Breast epithelium (tissue), 4 donors: ENCODE data around the gene OSBPL5. TPM values are rescaled to one million over a fixed set of nuclear protein-coding genes. Genes with fewer than 3 reads are reported as not detected.

Experiments
- DNase-seq, 2 donors: peaks; one replicate each; pipeline ENCODE4 v3.0.0-alpha.2; 2019; ENCODE audit warnings: low spot score in 2 of 2
- H3K27ac ChIP-seq, 2 donors: fragments of 200-600 bp; sonication (generic) in 1 of 2; one replicate each; pipeline ENCODE4 v1.5.1; 2016 to 2019; ENCODE audit warnings: mild to moderate bottlenecking in 1 of 2
- H3K27me3 ChIP-seq, 2 donors: fragments of 200-600 bp; sonication (generic) in 1 of 2; one replicate each; pipeline versions ENCODE4 v1.5.1 to v1.6.0; 2017 to 2019; ENCODE audit warnings: control low read depth in 1 of 2, mild to moderate bottlenecking in 1 of 2
- H3K36me3 ChIP-seq: fragments of 200-600 bp; one replicate; pipeline ENCODE4 v1.5.1; 2019
- H3K4me1 ChIP-seq, 2 donors: fragments of 200-600 bp; sonication (generic); one replicate each; pipeline ENCODE4 v1.5.1; 2016 to 2019; ENCODE audit warnings: control low read depth in 1 of 2
- H3K4me3 ChIP-seq, 3 donors: fragments of 200-600 bp; sonication (generic); 1 replicate in 2 of 3; 2 replicates in 1 of 3; pipeline ENCODE4 v1.5.1; 2016 to 2019; ENCODE audit warnings: mild to moderate bottlenecking in 3 of 3, moderate library complexity in 2 of 3
- H3K9me3 ChIP-seq, 2 donors: fragments of 200-600 bp; sonication (generic) in 1 of 2; one replicate each; pipeline ENCODE4 v1.5.1; 2016 to 2019; ENCODE audit warnings: control low read depth in 1 of 2
- CTCF ChIP-seq, 3 donors: fragments of 450-650 bp; IDR thresholded peaks; one replicate each; pipeline ENCODE4 v1.5.1; 2016 to 2017; ENCODE audit warnings: antibody characterized with exemption in 3 of 3, mild to moderate bottlenecking in 3 of 3, moderate library complexity in 3 of 3
- POLR2A ChIP-seq: fragments of 450-650 bp; IDR thresholded peaks from one replicate; pipeline ENCODE4 v1.6.1; 2016; ENCODE audit warnings: antibody characterized with exemption, mild to moderate bottlenecking, moderate library complexity
- POLR2AphosphoS5 ChIP-seq, 3 donors: sonication (generic); formaldehyde crosslinking; IDR thresholded peaks; one replicate each; pipeline ENCODE4 v1.6.1; 2017; ENCODE audit warnings: antibody characterized with exemption in 3 of 3
- intact Hi-C: fragments of 100-400 bp; cut with DNase I; formaldehyde crosslinking; loops from one replicate; pipeline ENCODE4 v1.15.1; 2023; ENCODE audit warnings: low total_unique reads
- total RNA-seq, 3 donors: library from RNA; depleted of rRNA; stranded (reverse); fragments of >200 nt; gene quantifications; one replicate each; pipeline ENCODE4 v1.1.0, GENCODE V29; 2016

The OSBPL5 gene
- total RNA-seq, 3 donors from 2014 or later: 25.3 to 64.2 (median 27.8) TPM

DNA sequence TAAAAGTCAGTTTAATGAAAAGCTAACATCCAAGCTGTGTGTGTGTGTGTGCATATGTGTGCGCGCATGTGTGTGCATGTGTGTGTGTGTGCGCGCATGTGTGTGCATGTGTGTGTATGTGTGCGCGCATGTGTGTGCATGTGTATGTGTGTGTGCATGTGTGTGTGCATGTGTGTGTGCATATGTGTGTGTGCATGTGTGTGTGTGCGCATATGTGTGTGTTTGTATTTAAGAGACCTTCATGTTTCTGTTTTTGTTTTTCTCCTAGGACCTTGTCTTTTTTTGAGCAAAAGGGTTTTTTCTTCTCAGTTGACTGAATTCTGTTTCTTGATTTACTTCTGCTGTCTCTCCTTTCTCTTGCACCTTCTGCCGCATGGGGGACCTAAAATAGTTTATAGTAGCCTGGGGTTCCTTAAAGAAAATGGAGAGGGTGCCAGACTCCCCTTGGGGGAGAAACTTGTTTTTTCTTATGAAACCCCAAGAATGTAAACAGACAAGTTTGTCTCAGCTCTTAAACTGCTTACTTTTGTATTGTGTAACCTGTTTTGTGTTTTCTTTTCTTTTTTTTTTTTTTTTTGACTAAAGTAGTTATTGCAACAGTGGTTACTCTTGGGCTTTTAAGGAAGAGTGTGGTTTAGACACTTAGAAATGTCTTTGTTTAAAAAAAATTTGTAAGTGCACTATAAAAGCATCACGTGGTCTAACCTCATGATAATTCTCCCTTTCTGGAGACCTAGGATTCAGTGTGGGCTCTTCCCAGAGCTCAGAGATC, 53.0 kb downstream of the OSBPL5 start:
- Histone ChIP-seq H3K4me1 (no peaks in the 10 kb centered on the region), H3K4me3 (no peak overlapping the region), H3K27me3 (no peaks in the 10 kb centered on the region), H3K9me3 (no peaks in the 10 kb centered on the region), H3K27ac (peak overlapping the region in 1 of 2 donors; percentile 7), H3K36me3 (no peaks in the 10 kb centered on the region)
- no peak for TF ChIP-seq POLR2AphosphoS5 (IDR thresholded peaks at IDR 0.05)
- TF ChIP-seq CTCF (IDR thresholded peaks at IDR 0.05): no peak
- no peak for TF ChIP-seq POLR2A
- intact Hi-C loops: no loop called here
- DNase-seq: no peak

- peak overlapping the region in 1 of 2 donors; percentile 19 for H3K27ac ChIP-seq
Measured at GRCh38 chr11:3111466-3111865, 53.6 kb downstream of the OSBPL5 start.

DNA sequence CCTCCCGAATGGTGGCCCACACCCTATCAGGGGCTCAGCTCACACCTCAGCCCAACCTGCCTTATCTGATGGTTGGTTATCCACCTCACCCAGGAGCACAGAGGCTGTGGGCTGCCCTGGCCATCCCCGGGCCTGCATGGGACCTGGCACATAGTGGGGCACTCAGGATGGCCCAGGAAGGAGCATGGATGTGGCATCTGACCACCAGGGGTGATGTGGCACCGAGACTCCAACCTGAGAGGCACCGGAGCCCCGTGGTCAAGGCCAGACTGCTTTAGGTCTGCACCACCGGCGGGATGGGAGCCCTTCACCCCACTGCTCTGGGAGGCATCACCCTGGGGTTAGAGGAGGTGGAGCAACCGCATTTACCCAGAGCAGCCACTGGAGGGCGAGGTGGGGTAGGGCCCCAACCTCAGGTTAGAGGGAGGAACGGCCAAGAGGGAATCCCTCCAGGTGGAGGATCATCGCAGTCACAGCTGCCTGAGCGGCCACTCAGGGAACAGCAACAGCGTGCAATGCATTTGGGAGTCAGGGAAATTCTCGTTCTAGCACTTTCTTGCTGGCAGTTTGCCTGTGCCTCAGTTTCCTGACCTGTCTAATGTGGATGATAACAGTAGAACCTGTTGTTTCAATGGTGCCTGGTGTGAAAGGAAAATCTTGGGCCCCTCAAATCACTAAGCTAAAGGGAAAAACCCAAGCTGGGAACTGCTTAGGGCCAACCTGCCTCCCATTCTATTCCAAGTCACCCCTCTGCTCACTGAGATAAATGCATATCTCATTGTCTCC, 55.0 kb downstream of the OSBPL5 start:
- Histone ChIP-seq H3K4me1 (no peaks in the 10 kb centered on the region), H3K36me3 (no peaks in the 10 kb centered on the region), H3K4me3 (no peak overlapping the region), H3K27ac (no peak overlapping the region), H3K27me3 (no peaks in the 10 kb centered on the region), H3K9me3 (no peaks in the 10 kb centered on the region)
- DNase-seq: peak in 1 of 2 donors; percentile 56
- no peak for TF ChIP-seq POLR2A
- peak; percentile 47 to 81 (median 63) for TF ChIP-seq CTCF (IDR thresholded peaks at IDR 0.05)
- peak in 1 of 3 donors; percentile 9 for TF ChIP-seq POLR2AphosphoS5 (IDR thresholded peaks at IDR 0.05)
- intact Hi-C loops: loop anchor here (10.0 kb wide), 1 partner anchor 105 kb away; the partner anchor contains the start of gene MRGPRG

More at GRCh38 chr11:3111466-3111865, 53.6 kb downstream of the OSBPL5 start:
- Histone ChIP-seq H3K4me1 (no peaks in the 10 kb centered on the region), H3K4me3 (no peak overlapping the region), H3K36me3 (no peaks in the 10 kb centered on the region), H3K9me3 (no peaks in the 10 kb centered on the region), H3K27me3 (no peaks in the 10 kb centered on the region)
- DNase-seq: no peak
- TF ChIP-seq POLR2A: no peak
- no peak for TF ChIP-seq CTCF (IDR thresholded peaks at IDR 0.05)
- TF ChIP-seq POLR2AphosphoS5 (IDR thresholded peaks at IDR 0.05): no peak
- intact Hi-C loops: no loop called here

- Histone ChIP-seq H3K4me3 (no peak overlapping the region), H3K27ac (no peak overlapping the region), H3K9me3 (no peaks in the 10 kb centered on the region), H3K4me1 (no peaks in the 10 kb centered on the region), H3K27me3 (no peaks in the 10 kb centered on the region), H3K36me3 (no peaks in the 10 kb centered on the region)
- intact Hi-C loops: loop anchor here (10.0 kb wide), 1 partner anchor 105 kb away; the partner anchor contains the start of gene MRGPRG
- DNase-seq: peak in 1 of 2 donors; percentile 33
- TF ChIP-seq POLR2AphosphoS5 (IDR thresholded peaks at IDR 0.05): no peak
- no peak for TF ChIP-seq POLR2A
- TF ChIP-seq CTCF (IDR thresholded peaks at IDR 0.05): no peak
Measured at GRCh38 chr11:3109434-3109833, 55.7 kb downstream of the OSBPL5 start.
